Cardiac septum (tissue), 1 donor: Measurements from ENCODE around the gene ALDH1A2. TPM values are rescaled to one million over a fixed set of nuclear protein-coding genes. Genes with fewer than 3 reads are reported as not detected.
"Not testable (repeated sequence)": the region's sequence is repeated elsewhere in the genome, so short reads cannot be mapped to it uniquely, and the experiment has no call there.

ENCODE experiments used
- DNase-seq: peaks from one replicate; pipeline ENCODE4 v3.0.0-alpha.2; 2020; ENCODE audit warnings: low spot score
- intact Hi-C: fragments of 100-400 bp; cut with DNase I; formaldehyde crosslinking; loops from one replicate; pipeline ENCODE4 v1.14.0; 2022
- total RNA-seq: library from RNA; stranded (reverse); fragmentation: NEBNext Ultra II Directional; extraction: Animal tissue kit (Norgen Biotek cat#: 25700); gene quantifications from one replicate; pipeline ENCODE4 v1.2.1, GENCODE V29; 2021
- donor health status: DM: no; HTN: no; CAD: no.

The ALDH1A2 gene
- total RNA-seq, 1 donor from 2014 or later: 22.9 TPM

DNA sequence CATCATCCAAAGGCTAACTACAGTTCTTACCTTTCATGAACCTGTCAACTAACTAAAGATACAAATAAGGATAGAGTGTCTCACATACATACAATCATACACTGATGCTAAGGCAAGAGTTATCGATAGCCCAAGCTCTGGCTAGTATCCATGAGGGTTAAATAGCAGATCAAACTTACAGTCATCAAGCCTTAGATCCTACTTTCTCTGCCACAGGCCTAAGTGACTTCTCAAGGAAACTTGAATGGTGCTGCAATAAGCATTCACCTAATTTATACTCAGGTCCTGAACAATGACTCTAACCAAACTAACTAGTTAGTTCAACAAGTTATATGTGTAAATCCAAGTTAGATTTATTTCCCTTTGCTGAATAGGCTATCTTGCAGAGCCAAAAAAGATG is 51.0 kb downstream of the ALDH1A2 start:
- intact Hi-C loops: no loop called here
- DNase-seq: no peak

DNA sequence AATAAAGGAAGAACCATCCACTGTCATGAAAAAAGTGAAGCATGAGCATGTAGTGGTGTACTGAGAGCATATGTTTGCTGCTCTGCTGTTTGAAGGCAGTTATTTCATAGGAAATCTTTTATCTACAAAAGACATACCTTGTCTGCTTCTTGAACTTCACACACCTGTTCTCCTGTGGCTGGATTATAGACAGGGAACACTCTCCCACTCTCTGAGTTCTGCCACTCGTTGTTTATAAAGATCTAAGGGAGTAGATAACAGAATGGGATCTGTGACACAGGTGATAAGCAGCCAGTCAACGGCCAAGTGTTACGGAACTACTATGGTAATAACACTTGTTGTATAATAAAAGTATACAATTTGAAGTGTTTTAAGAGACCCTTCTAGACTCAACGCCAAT is 51.5 kb downstream of the ALDH1A2 start:
- no peak for DNase-seq
- intact Hi-C loops: no loop called here

DNA sequence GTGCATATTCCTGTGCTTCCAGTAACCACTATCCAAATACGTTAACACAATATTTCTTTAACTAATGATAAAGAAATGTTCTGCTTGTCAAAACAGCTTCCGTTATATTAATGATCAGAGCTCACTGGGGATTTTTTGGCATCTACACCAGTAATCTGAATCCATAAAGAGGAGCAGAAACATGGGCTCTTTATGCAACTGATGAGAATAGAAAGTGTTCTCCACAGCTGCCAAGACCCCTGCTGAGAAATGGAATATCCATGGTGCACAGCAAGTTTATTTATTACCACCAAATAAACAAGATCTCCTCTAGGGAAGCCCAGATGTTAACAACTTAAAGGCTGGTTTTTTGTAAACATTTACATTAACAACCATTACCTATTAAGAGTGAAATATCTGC is 54.5 kb downstream of the ALDH1A2 start:
- DNase-seq: no peak
- intact Hi-C loops: no loop called here

DNA sequence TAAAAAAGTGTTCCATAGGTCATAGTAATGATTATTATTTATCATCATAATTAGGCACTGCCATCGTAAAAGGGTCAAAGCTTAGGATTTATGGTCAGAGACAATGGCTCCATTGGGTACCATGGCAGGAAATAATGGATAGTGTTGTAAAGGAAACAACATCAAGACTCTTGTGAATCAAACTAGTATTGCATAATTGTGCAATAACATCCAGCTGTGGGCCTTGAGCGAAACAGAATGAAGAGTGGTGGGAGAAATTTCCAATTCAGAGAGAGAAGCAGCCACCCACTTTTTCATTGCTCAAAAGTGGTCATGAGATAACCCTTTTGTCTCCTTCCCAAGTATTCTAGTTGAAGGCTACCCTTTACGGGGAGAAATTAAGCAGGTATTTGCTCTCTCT is 61.7 kb downstream of the ALDH1A2 start:
- intact Hi-C loops: no loop called here

DNA sequence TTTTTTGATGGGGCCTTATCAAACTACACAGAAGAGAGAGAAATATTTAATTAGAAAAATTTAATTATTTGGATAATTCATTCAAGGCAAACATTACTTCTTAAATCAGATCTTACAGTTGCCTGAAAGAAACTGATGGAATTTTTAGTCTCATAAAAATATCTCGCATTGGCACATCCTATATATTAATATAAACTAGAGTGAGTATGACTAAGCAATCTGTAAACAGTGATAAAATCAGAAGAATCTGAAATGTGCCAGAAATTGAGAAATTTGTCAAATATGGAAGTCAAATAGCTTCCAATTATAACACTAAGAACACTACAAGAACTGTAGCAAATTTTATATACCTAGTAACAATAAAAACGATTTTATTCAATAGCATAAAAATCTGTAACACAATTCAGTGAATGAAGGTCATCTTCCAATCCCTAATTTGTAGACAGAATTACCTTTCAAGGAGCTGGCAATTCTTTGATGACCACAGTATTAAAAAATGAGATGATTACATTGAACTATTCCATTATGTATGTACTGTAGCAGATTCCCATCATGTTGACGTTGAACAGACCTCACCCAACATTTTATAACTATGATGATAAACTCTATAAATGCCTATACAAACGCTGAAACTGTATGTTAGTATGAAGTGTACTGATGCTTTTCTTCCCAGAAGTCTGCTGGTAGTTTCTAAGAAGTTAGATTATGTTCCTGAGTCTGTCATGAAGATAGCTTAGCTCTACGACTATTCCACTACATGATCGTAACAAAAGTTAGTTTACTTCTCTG is 63.0 kb downstream of the ALDH1A2 start:
- intact Hi-C loops: no loop called here
- DNase-seq: no peak

More for the DNA sequence above, 61.7 kb downstream of the ALDH1A2 start:
- no peak for DNase-seq

DNA sequence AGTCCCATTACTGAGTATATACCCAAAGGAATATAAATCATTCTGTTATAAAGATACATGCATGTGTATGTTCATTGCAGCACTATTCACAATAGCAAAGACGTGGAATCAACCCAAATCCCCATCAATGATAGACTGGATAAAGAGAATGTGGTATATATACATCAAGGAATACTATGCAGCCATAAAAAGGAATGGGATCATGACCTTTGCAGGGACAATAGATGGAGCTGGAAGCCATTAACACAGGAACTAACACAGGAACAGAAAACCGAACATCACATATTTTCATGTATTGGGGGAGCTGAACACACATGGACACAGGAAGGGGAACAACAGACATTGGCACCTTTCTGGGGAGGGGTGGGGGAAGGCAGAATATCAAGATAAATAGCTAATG is 65.8 kb downstream of the ALDH1A2 start:
- intact Hi-C loops, DNase-seq: not testable (repeated sequence)

DNA sequence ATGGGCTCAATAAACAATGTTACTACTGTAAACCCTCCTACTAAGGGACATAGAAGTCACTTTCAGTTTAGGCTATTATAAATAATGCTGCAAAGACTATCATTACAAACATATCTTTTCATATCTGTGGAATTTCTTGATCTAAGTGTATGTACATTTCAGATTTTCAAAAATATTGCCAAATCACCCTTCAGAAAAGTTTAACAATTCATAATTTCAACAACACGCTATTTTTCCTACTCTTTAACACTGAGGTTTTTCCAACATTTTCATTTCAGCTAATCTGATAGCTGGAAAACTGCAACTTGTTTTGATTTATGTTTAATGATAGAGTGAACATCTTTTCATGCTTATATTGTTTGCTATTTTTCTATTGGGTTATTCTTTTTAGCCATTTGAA is 69.0 kb downstream of the ALDH1A2 start:
- intact Hi-C loops: no loop called here
- no peak for DNase-seq

- no peak for DNase-seq
- intact Hi-C loops: no loop called here
Measured at GRCh38 chr15:57994221-57995049, 71.1 kb downstream of the ALDH1A2 start.

DNA sequence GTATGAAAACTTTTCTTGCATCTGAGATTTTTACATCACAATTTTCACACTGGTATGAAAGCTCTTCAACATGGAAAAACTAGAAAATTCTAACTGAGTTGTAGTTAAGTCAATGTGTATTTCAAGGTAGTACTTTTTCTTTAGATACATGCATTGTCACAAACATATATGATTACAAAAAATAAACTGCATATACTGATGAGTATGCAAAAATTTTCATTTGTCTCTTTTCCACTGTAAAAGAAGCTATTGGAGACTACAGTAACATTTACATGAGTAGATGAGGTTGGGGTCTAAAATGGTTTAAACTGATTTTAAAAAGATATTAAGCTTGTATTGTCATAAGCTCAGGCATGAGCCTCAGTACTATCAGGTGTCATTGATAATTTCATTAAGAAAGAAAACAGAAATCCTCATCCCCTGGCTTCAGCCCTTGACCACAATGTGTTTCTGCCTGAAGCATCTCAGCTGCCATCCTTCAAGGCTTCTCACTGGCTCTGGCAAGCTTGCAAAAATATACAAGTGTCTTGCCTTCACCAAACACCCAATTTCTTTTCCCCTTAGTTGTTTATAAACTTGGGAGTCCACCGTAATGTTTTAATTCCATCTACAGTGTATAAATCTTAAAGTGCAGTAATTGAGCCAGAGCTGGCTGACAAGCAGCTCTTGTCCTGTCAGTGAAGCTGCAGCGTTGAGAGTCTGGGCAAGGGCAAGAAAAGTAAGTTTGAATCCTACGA is 71.9 kb downstream of the ALDH1A2 start:
- DNase-seq: no peak
- intact Hi-C loops: no loop called here

DNA sequence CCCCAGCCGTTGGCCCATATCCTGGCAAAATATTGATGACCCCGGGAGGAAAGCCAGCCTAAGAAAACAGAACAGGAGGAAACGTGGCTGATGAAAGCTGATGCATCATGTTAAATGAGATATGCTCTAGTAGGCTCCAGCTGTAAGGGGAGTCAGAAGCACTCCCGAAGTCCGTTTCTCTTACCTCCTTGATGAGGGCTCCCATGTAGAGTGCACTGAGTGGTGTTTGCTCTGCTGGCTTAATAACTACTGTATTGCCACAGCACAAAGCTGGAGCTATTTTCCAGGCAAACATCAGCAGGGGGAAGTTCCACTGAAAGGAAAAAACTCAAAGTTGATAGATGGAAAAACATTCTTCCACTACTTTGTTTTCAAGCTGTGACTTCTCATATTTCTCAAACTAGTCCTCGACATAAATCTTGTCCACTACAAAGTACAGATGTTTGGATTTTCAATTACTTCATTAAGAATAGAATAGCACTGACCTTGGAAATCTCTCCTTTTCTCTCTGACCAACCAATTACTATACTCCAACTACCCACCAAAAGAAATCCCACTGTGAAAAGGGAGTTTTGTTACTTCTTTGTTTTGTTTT is 72.7 kb downstream of the ALDH1A2 start:
- intact Hi-C loops: no loop called here
- DNase-seq: no peak

- intact Hi-C loops: no loop called here
Measured at GRCh38 chr15:57973534-57973933, 92.0 kb downstream of the ALDH1A2 start.

GRCh38 chr15:57972864-57973263 is 92.6 kb downstream of the ALDH1A2 start:
- no peak for DNase-seq
- intact Hi-C loops: no loop called here

More at GRCh38 chr15:57973534-57973933, 92.0 kb downstream of the ALDH1A2 start:
- no peak for DNase-seq

- DNase-seq: no peak
- intact Hi-C loops: no loop called here
Measured at GRCh38 chr15:57969996-57970395, 95.5 kb downstream of the ALDH1A2 start.

- intact Hi-C loops: no loop called here
- no peak for DNase-seq
Measured at GRCh38 chr15:57969355-57969754, 96.2 kb downstream of the ALDH1A2 start.

DNA sequence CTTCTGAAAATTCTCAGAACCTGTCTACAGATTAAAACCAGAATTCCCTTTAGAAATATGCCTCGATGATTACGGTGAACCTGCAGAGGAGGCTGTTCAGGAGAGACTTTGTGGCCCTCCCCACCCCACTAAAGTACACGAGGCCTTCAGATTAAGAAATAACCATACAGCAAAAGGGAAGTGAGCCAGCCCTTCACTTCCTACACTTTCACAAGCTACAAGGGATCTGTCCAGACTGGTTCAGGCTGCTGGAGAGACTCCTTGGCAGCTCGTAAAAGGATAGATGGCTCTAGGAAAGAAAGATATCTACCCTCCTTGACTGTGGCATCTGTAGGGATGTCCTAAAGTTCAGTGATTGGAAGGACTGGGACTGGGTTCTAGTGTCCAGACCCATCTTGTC is 102.6 kb downstream of the ALDH1A2 start:
- DNase-seq: no peak
- intact Hi-C loops: no loop called here

DNA sequence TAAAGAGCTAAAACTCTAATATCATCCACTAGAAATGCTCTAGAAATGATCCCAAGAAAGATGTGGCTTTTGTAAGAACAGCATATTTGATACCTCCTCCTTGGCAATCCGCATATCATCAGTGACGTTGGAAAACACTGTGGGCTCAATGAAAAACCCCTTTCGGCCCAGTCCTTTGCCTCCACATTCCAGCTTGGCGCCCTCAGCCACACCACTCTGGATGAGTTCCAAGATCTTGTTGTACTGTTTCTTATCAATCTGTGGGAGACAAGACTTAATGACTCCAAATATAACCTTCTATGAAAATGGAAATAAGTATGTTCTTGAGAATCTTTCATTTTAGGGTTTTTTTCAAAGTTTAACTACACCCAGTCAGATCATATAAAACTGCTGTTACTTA is 103.6 kb downstream of the ALDH1A2 start:
- intact Hi-C loops: no loop called here
- no peak for DNase-seq

- DNase-seq: no peak
- intact Hi-C loops: no loop called here
Measured at GRCh38 chr15:57957113-57957512, 108.4 kb downstream of the ALDH1A2 start.

DNA sequence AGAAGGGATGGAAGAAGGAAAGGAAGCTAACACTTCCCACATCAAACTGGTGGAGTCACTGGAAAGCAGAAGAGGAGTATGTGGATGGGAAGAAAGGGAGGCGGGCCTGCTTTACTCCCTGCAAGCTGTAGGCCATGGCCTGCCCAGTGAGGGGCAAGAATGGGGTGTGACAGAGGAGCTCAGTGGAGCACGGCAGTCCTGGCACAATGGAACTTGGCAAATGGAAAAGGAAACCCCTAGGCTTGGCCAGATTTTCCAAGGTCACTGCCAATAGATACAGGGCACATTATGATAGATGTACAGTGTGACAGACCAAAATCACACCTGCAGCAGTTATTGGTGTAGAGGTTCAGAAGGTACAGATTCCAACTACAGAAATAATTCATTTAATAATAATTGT is 111.6 kb downstream of the ALDH1A2 start:
- DNase-seq: no peak
- intact Hi-C loops: no loop called here

GRCh38 chr15:57951328-57951932 is 114.1 kb downstream of the ALDH1A2 start:
- intact Hi-C loops: no loop called here
- DNase-seq: no peak
